GM10266 (cell line): ENCODE measurements around the gene RYR2.

Experiments
- DNase-seq: peaks from one replicate; pipeline ENCODE4 v3.0.0; 2012; ENCODE audit errors: extremely low spot score
- CTCF ChIP-seq: IDR thresholded peaks from 2 replicates; pipeline ENCODE4 v1.5.1; 2012; ENCODE audit warnings: mild to moderate bottlenecking, low read depth; ENCODE audit not compliant: control insufficient read depth, insufficient read depth; ENCODE audit errors: missing control alignments

RYR2 gene

GRCh38 chr1:237610157-237610556, 568.2 kb downstream of the RYR2 start:
- DNase-seq, result no peak
- TF ChIP-seq CTCF, result no peak

- no peak for DNase-seq
- no peak for TF ChIP-seq CTCF
Observed at GRCh38 chr1:237613984-237614383, 572.0 kb downstream of the RYR2 start.

- no peak for DNase-seq
- no peak for TF ChIP-seq CTCF
Observed at GRCh38 chr1:237619553-237619952, 577.6 kb downstream of the RYR2 start.

GRCh38 chr1:237634922-237635321, 592.9 kb downstream of the RYR2 start:
- DNase-seq, result no peak
- no peak for TF ChIP-seq CTCF

- no peak for TF ChIP-seq CTCF
- no peak for DNase-seq
Observed at GRCh38 chr1:237638555-237638954, 596.6 kb downstream of the RYR2 start.

- no peak for DNase-seq
- TF ChIP-seq CTCF, result no peak
Observed at GRCh38 chr1:237640011-237640671, 598.2 kb downstream of the RYR2 start.

- TF ChIP-seq CTCF, result no peak
- no peak for DNase-seq
Observed at GRCh38 chr1:237640966-237641365, 599.0 kb downstream of the RYR2 start.
